Stomach (tissue), 9 donors: ENCODE measurements around the gene PDGFD. TPM values are rescaled to one million over a fixed set of nuclear protein-coding genes. Genes with fewer than 3 reads are reported as not detected.

Source experiments
- DNase-seq, 2 donors: peaks; one replicate each; pipeline versions ENCODE4 v3.0.0 to v3.0.0-alpha.2; 2013 to 2019
- H3K27ac ChIP-seq, 5 donors: fragments of 200-600 bp in 4 of 5; sonication (generic) in 4 of 5; one replicate each; pipeline ENCODE4 v1.5.1; 2013 to 2019; ENCODE audit warnings: mild to moderate bottlenecking in 1 of 5, moderate library complexity in 1 of 5
- H3K27me3 ChIP-seq, 3 donors: fragments of 200-600 bp; sonication (generic); one replicate each; pipeline ENCODE4 v1.5.1; 2017 to 2019; ENCODE audit warnings: mixed run types in 1 of 3
- H3K36me3 ChIP-seq, 4 donors: fragments of 200-600 bp; sonication (generic); 1 replicate in 3 of 4; 2 replicates in 1 of 4; pipeline ENCODE4 v1.5.1; 2016 to 2019
- H3K4me1 ChIP-seq, 4 donors: fragments of 200-600 bp; sonication (generic); one replicate each; pipeline ENCODE4 v1.5.1; 2016 to 2019
- H3K4me3 ChIP-seq, 4 donors: fragments of 200-600 bp; sonication (generic) in 3 of 4; one replicate each; pipeline ENCODE4 v1.5.1; 2016 to 2019; ENCODE audit warnings: mild to moderate bottlenecking in 1 of 4
- H3K9me3 ChIP-seq, 4 donors: fragments of 200-600 bp; sonication (generic); one replicate each; pipeline ENCODE4 v1.5.1; 2016 to 2019
- CTCF ChIP-seq, 7 experiments: fragments of 450-650 bp in 4 of 7; fragments of 200-600 bp in 3 of 7; sonication (generic) in 3 of 7; IDR thresholded peaks; one replicate each; pipeline ENCODE4 v1.5.1; 2016 to 2019; ENCODE audit warnings: antibody characterized with exemption in 7 of 7, control low read depth in 2 of 7, mild to moderate bottlenecking in 1 of 7
- EP300 ChIP-seq: sonication (generic); formaldehyde crosslinking; IDR thresholded peaks from one replicate; pipeline ENCODE4 v1.6.1; 2017; ENCODE audit warnings: antibody characterized with exemption
- POLR2A ChIP-seq, 4 donors: fragments of 450-650 bp; IDR thresholded peaks; one replicate each; pipeline ENCODE4 v1.6.1; 2016; ENCODE audit warnings: antibody characterized with exemption in 4 of 4, control low read depth in 2 of 4, mild to moderate bottlenecking in 1 of 4, moderate library complexity in 1 of 4
- POLR2AphosphoS5 ChIP-seq, 3 donors: sonication (generic); formaldehyde crosslinking; IDR thresholded peaks; one replicate each; pipeline ENCODE4 v1.6.1; 2016; ENCODE audit warnings: antibody characterized with exemption in 3 of 3
- WGBS, 5 donors: extraction: QIAGEN DNeasy Blood & Tissue Kit in 3 of 5; methylation state at CpG; one replicate each; pipeline versions ENCODE4 v1.1.5 to v1.1.7; 2013 to 2018; 5-methylcytosine and 5-hydroxymethylcytosine counted together
- intact Hi-C: fragments of 100-400 bp; cut with DNase I; formaldehyde crosslinking; loops from one replicate; pipeline ENCODE4 v1.15.1; 2023; ENCODE audit warnings: low total_unique reads
- polyA plus RNA-seq, 3 donors: library from polyadenylated mRNA; stranded (reverse); fragments of 200-250 nt; gene quantifications; one replicate each; pipeline ENCODE4 v1.2.3, GENCODE V29; 2013
- total RNA-seq, 5 donors: library from RNA; depleted of rRNA; stranded (reverse); fragments of >200 nt; gene quantifications; one replicate each; pipeline versions ENCODE4 v1.1.0 to v1.2.3, GENCODE V29; 2014 to 2016
- donor health status: healthy with polysubstance abuse.
- donor health status: Bipolar disorder and iron deficiency.
- donor health status: healthy.

The PDGFD gene
- total and polyA plus RNA-seq, 8 donors, result 2.4 to 41.5 (median 9.0) TPM; not detected in 1

DNA sequence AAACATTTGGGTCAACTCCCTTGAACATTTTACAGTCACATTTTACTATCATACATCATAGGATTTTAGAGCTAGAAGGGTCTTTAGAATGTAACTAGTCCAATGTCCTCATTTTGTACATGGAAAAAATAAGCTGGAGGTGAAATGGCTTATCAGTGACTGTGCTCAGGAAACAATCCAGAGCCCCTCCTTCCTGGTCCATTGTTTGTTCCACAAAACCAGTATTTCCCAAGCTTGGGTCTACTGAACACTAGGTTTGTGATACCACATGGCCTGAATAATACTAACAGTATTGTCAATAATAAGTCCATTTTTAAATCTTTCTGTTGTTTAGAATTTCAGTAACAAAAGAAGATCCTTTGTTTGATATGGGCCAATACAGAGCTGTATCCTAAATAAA, 27.1 kb downstream of the PDGFD start:
- Histone ChIP-seq H3K4me3 (no peak overlapping the region), H3K36me3 (no peaks in the 10 kb centered on the region), H3K27me3 (no peaks in the 10 kb centered on the region), H3K27ac (no peak overlapping the region), H3K9me3 (no peaks in the 10 kb centered on the region), H3K4me1 (no peaks in the 10 kb centered on the region)
- no peak for DNase-seq
- TF ChIP-seq POLR2A (IDR thresholded peaks at IDR 0.05), result no peak
- TF ChIP-seq POLR2AphosphoS5 (IDR thresholded peaks at IDR 0.05), result no peak
- TF ChIP-seq CTCF (IDR thresholded peaks at IDR 0.05), result no peak
- no peak for TF ChIP-seq EP300
- intact Hi-C loops, result no loop called here

DNA sequence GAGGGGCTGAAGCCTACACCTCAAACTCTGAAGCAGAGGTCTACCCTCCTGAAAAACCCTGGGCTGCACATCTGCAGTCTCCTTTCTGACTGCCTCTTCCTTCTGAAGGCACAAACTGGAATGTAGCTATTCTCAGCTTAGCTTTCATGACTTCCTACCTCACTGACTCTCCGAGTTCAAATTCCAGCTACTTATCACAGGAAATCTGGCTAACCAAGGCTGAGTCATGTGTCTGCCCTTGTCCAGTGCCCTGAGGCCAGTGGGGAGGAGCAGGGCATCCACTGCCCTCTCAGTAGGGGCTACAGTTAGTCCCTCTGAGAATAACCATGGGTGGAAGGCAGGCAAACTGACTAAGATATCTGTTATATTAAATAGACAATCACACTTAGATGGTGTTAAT, 29.2 kb downstream of the PDGFD start:
- TF ChIP-seq CTCF (IDR thresholded peaks at IDR 0.05) (no peak), POLR2AphosphoS5 (IDR thresholded peaks at IDR 0.05) (no peak), EP300 (no peak), POLR2A (IDR thresholded peaks at IDR 0.05) (no peak)
- 22 to 50% (median 44%) methylated on average over 1 of the region's 1 CpG for WGBS, 5 donors
- no peaks in the 10 kb centered on the region for H3K4me1 ChIP-seq
- H3K27me3 ChIP-seq, result no peaks in the 10 kb centered on the region
- no peak for DNase-seq
- intact Hi-C loops, result no loop called here
- H3K27ac ChIP-seq, result no peak overlapping the region
- no peaks in the 10 kb centered on the region for H3K9me3 ChIP-seq
- H3K4me3 ChIP-seq, result no peak overlapping the region
- H3K36me3 ChIP-seq, result no peaks in the 10 kb centered on the region

- TF ChIP-seq POLR2A (IDR thresholded peaks at IDR 0.05) (no peak), CTCF (IDR thresholded peaks at IDR 0.05) (no peak), EP300 (no peak), POLR2AphosphoS5 (IDR thresholded peaks at IDR 0.05) (no peak)
- H3K27ac ChIP-seq, result no peak overlapping the region
- no peaks in the 10 kb centered on the region for H3K27me3 ChIP-seq
- H3K4me3 ChIP-seq, result no peak overlapping the region
- no peaks in the 10 kb centered on the region for H3K9me3 ChIP-seq
- H3K36me3 ChIP-seq, result no peaks in the 10 kb centered on the region
- 92 to 100% (median 94%) methylated on average over 1 of the region's 1 CpG for WGBS, 5 donors
- no peak for DNase-seq
- peaks cover 0 to 1% (median 0%) of the 10 kb centered on the region in 4 donors for H3K4me1 ChIP-seq
- intact Hi-C loops, result no loop called here
These were observed 33.8 kb downstream of the PDGFD start for GRCh38 chr11:104130161-104130560.

GRCh38 chr11:104129145-104129544, 34.8 kb downstream of the PDGFD start:
- DNase-seq, result no peak
- 68 to 81% (median 77%) methylated on average over 3 of the region's 3 CpGs for WGBS, 5 donors
- no peak overlapping the region for H3K4me3 ChIP-seq
- no peaks in the 10 kb centered on the region for H3K36me3 ChIP-seq
- H3K27me3 ChIP-seq, result no peaks in the 10 kb centered on the region
- H3K4me1 ChIP-seq, result peaks cover 0 to 12% (median 0%) of the 10 kb centered on the region in 4 donors
- H3K9me3 ChIP-seq, result no peaks in the 10 kb centered on the region
- intact Hi-C loops, result no loop called here
- no peak overlapping the region for H3K27ac ChIP-seq
- TF ChIP-seq CTCF (IDR thresholded peaks at IDR 0.05), result no peak
- no peak for TF ChIP-seq POLR2A (IDR thresholded peaks at IDR 0.05)
- TF ChIP-seq POLR2AphosphoS5 (IDR thresholded peaks at IDR 0.05), result no peak
- TF ChIP-seq EP300, result no peak
